Tibial artery (tissue), 4 donors: ENCODE measurements around the gene RXRG.

Experiments used
- DNase-seq, 2 donors: peaks; one replicate each; pipeline ENCODE4 v3.0.0-alpha.2; 2019
- H3K27ac ChIP-seq, 2 donors: fragments of 200-600 bp; sonication (generic) in 1 of 2; 1 replicate in 1 of 2; 2 replicates in 1 of 2; pipeline ENCODE4 v1.5.1; 2018 to 2019; ENCODE audit warnings: mild to moderate bottlenecking in 1 of 2
- H3K27me3 ChIP-seq, 2 donors: fragments of 200-600 bp; sonication (generic) in 1 of 2; one replicate each; pipeline versions ENCODE4 v1.5.1 to v1.6.0; 2016 to 2019
- H3K36me3 ChIP-seq, 3 donors: fragments of 200-600 bp; sonication (generic) in 2 of 3; one replicate each; pipeline ENCODE4 v1.5.1; 2016 to 2019; ENCODE audit warnings: mild to moderate bottlenecking in 2 of 3
- H3K4me1 ChIP-seq, 4 donors: fragments of 200-600 bp; sonication (generic) in 2 of 4; 1 replicate in 3 of 4; 2 replicates in 1 of 4; pipeline ENCODE4 v1.5.1; 2016 to 2019
- H3K4me3 ChIP-seq, 2 donors: fragments of 200-600 bp; sonication (generic) in 1 of 2; 1 replicate in 1 of 2; 2 replicates in 1 of 2; pipeline ENCODE4 v1.5.1; 2018 to 2019; ENCODE audit warnings: mild to moderate bottlenecking in 2 of 2
- H3K9me3 ChIP-seq, 3 donors: fragments of 200-600 bp; sonication (generic) in 1 of 3; one replicate each; pipeline ENCODE4 v1.5.1; 2016 to 2019
- intact Hi-C: fragments of 100-400 bp; cut with DNase I; formaldehyde crosslinking; loops from one replicate; pipeline ENCODE4 v1.15.0; 2023; ENCODE audit warnings: low total_unique reads
- TF ChIP-seq, protein P1 (sequence below), 2 experiments: fragments of 200-600 bp in 1 of 2; fragments of 450-650 bp in 1 of 2; IDR thresholded peaks; one replicate each; pipeline ENCODE4 v1.5.1; 2017 to 2019; ENCODE audit warnings: antibody characterized with exemption in 2 of 2, mild to moderate bottlenecking in 1 of 2, moderate library complexity in 1 of 2

The RXRG gene

GRCh38 chr1:165352442-165353293, 92.3 kb downstream of the RXRG start:
- no peak overlapping the region for H3K27ac ChIP-seq
- intact Hi-C loops: no loop called here
- no peak overlapping the region for H3K4me3 ChIP-seq
- peaks cover 0 to 44% (median 36%) of the 10 kb centered on the region in 4 donors for H3K4me1 ChIP-seq
- H3K27me3 ChIP-seq: peaks cover 0 to 89% of the 10 kb centered on the region in 2 donors
- no peak for DNase-seq
- TF ChIP-seq, protein P1, sequence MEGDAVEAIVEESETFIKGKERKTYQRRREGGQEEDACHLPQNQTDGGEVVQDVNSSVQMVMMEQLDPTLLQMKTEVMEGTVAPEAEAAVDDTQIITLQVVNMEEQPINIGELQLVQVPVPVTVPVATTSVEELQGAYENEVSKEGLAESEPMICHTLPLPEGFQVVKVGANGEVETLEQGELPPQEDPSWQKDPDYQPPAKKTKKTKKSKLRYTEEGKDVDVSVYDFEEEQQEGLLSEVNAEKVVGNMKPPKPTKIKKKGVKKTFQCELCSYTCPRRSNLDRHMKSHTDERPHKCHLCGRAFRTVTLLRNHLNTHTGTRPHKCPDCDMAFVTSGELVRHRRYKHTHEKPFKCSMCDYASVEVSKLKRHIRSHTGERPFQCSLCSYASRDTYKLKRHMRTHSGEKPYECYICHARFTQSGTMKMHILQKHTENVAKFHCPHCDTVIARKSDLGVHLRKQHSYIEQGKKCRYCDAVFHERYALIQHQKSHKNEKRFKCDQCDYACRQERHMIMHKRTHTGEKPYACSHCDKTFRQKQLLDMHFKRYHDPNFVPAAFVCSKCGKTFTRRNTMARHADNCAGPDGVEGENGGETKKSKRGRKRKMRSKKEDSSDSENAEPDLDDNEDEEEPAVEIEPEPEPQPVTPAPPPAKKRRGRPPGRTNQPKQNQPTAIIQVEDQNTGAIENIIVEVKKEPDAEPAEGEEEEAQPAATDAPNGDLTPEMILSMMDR (IDR thresholded peaks at IDR 0.05): no peak
- no peaks in the 10 kb centered on the region for H3K36me3 ChIP-seq
- H3K9me3 ChIP-seq: no peaks in the 10 kb centered on the region

- Histone ChIP-seq H3K9me3 (no peaks in the 10 kb centered on the region), H3K27me3 (peaks cover 0 to 90% of the 10 kb centered on the region in 2 donors), H3K36me3 (no peaks in the 10 kb centered on the region), H3K4me1 (peaks cover 0 to 44% (median 35%) of the 10 kb centered on the region in 4 donors), H3K4me3 (no peak overlapping the region), H3K27ac (no peak overlapping the region)
- TF ChIP-seq, protein P1 (IDR thresholded peaks at IDR 0.05): no peak
- no peak for DNase-seq
- intact Hi-C loops: no loop called here
These were observed 93.0 kb downstream of the RXRG start for GRCh38 chr1:165351863-165352441.
